ENCODE measurements around the gene GOLGB1. TPM values are rescaled to one million over a fixed set of nuclear protein-coding genes. Genes with fewer than 3 reads are reported as not detected.

The GOLGB1 gene
- polyA plus RNA-seq, 1 donor from 2014 or later = 30.2 TPM

DNA sequence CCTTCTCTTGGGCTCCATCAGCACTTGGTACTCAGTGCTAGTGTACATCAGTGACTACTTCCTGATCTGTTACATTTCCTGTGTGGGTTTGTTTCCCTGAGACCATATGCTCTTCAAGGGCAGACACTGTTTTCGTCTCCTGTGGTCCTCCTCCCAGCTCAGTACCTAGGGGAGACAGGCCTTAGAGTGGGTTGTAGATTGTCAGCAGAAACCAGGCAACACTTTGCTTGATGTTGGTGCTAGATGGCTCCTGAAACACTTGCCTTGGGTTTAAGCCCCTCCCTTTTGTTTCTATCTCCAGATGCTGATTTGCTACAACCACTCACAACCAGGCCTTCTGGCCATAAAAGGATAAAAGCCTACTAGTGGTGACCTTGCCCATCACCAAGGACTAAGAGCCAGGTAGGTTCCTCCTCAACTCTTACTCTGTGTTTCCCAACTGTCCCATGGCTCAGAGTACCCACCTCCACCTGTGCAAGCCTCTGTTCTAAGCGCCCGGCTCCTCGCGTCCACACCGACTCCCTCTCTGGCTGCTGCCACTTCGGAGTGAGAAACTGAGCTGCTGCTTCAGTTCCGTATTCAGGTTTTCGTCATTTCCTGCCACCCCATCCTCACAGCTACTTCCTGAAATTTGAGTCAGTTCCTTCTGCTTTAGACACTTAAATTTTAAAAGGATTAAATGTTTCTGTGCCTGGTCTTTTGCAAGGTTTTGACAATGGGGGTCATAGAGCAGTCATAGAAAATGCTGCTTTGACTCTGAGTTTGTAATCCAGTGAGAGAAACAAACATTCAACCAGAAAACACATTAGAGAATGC lies 89.0 kb downstream of the GOLGB1 start, which contains the start of gene HCLS1:
Gene HCLS1, minus strand, starts transcription at position 548 of the 816 bp plus-strand sequence. CDS start 2,556 bp downstream, outside the sequence.
- no peaks in the 10 kb centered on the region for H3K9me2 ChIP-seq (ENCODE audit: insufficient read depth, low read length)
- H3K27ac ChIP-seq (ENCODE audit: low read length) = no peak within 1 kb of the TSS
- no peak within 1 kb of the TSS for H3K9ac ChIP-seq (ENCODE audit: low read length)
- peaks cover 16% of the 10 kb centered on the region for H3K36me3 ChIP-seq (ENCODE audit: insufficient read depth, low read length)
- H4K20me1 ChIP-seq (ENCODE audit: insufficient read depth) = no peaks in the 10 kb centered on the region
- H3F3A ChIP-seq (ENCODE audit: insufficient read depth, low read length, poor library complexity, severe bottlenecking) = no peaks in the 10 kb centered on the region
- H3K27me3 ChIP-seq (ENCODE audit: insufficient read depth, low read depth, low read length) = no peaks in the 10 kb centered on the region
- H2AFZ ChIP-seq (ENCODE audit: low read depth, low read length) = no peak within 1 kb of the TSS
- H3K79me2 ChIP-seq (replicated peaks; ENCODE audit: insufficient read depth, low read length) = no peaks in the 10 kb centered on the region
- H3K4me2 ChIP-seq (ENCODE audit: low read length) = no peak within 1 kb of the TSS
- no peaks in the 10 kb centered on the region for H3K9me3 ChIP-seq (ENCODE audit: low read length)
- H3K4me3 ChIP-seq (ENCODE audit: low read length) = no peak within 1 kb of the TSS
- no peak for TF ChIP-seq POLR2AphosphoS5 (IDR thresholded peaks at IDR 0.05)
- TF ChIP-seq SMC3 (conservative IDR thresholded peaks at IDR 0.05; ENCODE audit: poor library complexity) = no peak
- TF ChIP-seq, protein P1, sequence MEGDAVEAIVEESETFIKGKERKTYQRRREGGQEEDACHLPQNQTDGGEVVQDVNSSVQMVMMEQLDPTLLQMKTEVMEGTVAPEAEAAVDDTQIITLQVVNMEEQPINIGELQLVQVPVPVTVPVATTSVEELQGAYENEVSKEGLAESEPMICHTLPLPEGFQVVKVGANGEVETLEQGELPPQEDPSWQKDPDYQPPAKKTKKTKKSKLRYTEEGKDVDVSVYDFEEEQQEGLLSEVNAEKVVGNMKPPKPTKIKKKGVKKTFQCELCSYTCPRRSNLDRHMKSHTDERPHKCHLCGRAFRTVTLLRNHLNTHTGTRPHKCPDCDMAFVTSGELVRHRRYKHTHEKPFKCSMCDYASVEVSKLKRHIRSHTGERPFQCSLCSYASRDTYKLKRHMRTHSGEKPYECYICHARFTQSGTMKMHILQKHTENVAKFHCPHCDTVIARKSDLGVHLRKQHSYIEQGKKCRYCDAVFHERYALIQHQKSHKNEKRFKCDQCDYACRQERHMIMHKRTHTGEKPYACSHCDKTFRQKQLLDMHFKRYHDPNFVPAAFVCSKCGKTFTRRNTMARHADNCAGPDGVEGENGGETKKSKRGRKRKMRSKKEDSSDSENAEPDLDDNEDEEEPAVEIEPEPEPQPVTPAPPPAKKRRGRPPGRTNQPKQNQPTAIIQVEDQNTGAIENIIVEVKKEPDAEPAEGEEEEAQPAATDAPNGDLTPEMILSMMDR (IDR thresholded peaks at IDR 0.05; ENCODE audit: poor library complexity, severe bottlenecking) = no peak
- no peak for TF ChIP-seq TAF1 (IDR thresholded peaks at IDR 0.05; ENCODE audit: low read depth)

GRCh38 chr3:121659586-121659985 lies 90.0 kb downstream of the GOLGB1 start:
- H3K4me3 ChIP-seq (ENCODE audit: low read length) = no peak overlapping the region
- H3K27me3 ChIP-seq (ENCODE audit: insufficient read depth, low read depth, low read length) = no peaks in the 10 kb centered on the region
- H3K4me2 ChIP-seq (ENCODE audit: low read length) = no peak overlapping the region
- H3F3A ChIP-seq (ENCODE audit: insufficient read depth, low read length, poor library complexity, severe bottlenecking) = no peaks in the 10 kb centered on the region
- TF ChIP-seq, protein P1 (IDR thresholded peaks at IDR 0.05; ENCODE audit: poor library complexity, severe bottlenecking) = no peak
- no peak for TF ChIP-seq MXI1 (conservative IDR thresholded peaks at IDR 0.05; ENCODE audit: poor library complexity, severe bottlenecking)
- TF ChIP-seq SMC3 (conservative IDR thresholded peaks at IDR 0.05; ENCODE audit: poor library complexity) = no peak
- H3K9me2 ChIP-seq (ENCODE audit: insufficient read depth, low read length) = no peaks in the 10 kb centered on the region
- H3K79me2 ChIP-seq (replicated peaks; ENCODE audit: insufficient read depth, low read length) = no peaks in the 10 kb centered on the region
- no peak overlapping the region for H2AFZ ChIP-seq (ENCODE audit: low read depth, low read length)
- H4K20me1 ChIP-seq (ENCODE audit: insufficient read depth) = no peaks in the 10 kb centered on the region
- peaks cover 12% of the 10 kb centered on the region for H3K36me3 ChIP-seq (ENCODE audit: insufficient read depth, low read length)
- no peaks in the 10 kb centered on the region for H3K9me3 ChIP-seq (ENCODE audit: low read length)
- H3K9ac ChIP-seq (ENCODE audit: low read length) = no peak overlapping the region
- H3K27ac ChIP-seq (ENCODE audit: low read length) = no peak overlapping the region

GRCh38 chr3:121658716-121659435 lies 90.7 kb downstream of the GOLGB1 start:
- Histone ChIP-seq H3F3A (ENCODE audit: insufficient read depth, low read length, poor library complexity, severe bottlenecking) (no peaks in the 10 kb centered on the region), H3K27ac (ENCODE audit: low read length) (no peak overlapping the region), H3K36me3 (ENCODE audit: insufficient read depth, low read length) (peaks cover 7% of the 10 kb centered on the region), H3K9ac (ENCODE audit: low read length) (no peak overlapping the region), H2AFZ (ENCODE audit: low read depth, low read length) (no peak overlapping the region), H3K9me2 (ENCODE audit: insufficient read depth, low read length) (no peaks in the 10 kb centered on the region), H3K79me2 (replicated peaks; ENCODE audit: insufficient read depth, low read length) (no peaks in the 10 kb centered on the region), H3K4me3 (ENCODE audit: low read length) (no peak overlapping the region), H3K9me3 (ENCODE audit: low read length) (no peaks in the 10 kb centered on the region), H3K27me3 (ENCODE audit: insufficient read depth, low read depth, low read length) (no peaks in the 10 kb centered on the region), H4K20me1 (ENCODE audit: insufficient read depth) (no peaks in the 10 kb centered on the region), H3K4me2 (ENCODE audit: low read length) (no peak overlapping the region)
- no peak for TF ChIP-seq RAD21 (conservative IDR thresholded peaks at IDR 0.05)
- TF ChIP-seq, protein P2, sequence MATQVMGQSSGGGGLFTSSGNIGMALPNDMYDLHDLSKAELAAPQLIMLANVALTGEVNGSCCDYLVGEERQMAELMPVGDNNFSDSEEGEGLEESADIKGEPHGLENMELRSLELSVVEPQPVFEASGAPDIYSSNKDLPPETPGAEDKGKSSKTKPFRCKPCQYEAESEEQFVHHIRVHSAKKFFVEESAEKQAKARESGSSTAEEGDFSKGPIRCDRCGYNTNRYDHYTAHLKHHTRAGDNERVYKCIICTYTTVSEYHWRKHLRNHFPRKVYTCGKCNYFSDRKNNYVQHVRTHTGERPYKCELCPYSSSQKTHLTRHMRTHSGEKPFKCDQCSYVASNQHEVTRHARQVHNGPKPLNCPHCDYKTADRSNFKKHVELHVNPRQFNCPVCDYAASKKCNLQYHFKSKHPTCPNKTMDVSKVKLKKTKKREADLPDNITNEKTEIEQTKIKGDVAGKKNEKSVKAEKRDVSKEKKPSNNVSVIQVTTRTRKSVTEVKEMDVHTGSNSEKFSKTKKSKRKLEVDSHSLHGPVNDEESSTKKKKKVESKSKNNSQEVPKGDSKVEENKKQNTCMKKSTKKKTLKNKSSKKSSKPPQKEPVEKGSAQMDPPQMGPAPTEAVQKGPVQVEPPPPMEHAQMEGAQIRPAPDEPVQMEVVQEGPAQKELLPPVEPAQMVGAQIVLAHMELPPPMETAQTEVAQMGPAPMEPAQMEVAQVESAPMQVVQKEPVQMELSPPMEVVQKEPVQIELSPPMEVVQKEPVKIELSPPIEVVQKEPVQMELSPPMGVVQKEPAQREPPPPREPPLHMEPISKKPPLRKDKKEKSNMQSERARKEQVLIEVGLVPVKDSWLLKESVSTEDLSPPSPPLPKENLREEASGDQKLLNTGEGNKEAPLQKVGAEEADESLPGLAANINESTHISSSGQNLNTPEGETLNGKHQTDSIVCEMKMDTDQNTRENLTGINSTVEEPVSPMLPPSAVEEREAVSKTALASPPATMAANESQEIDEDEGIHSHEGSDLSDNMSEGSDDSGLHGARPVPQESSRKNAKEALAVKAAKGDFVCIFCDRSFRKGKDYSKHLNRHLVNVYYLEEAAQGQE (IDR thresholded peaks at IDR 0.05; ENCODE audit: borderline replicate concordance) = no peak
- TF ChIP-seq TAF1 (IDR thresholded peaks at IDR 0.05; ENCODE audit: low read depth) = no peak
- TF ChIP-seq, protein P1 (IDR thresholded peaks at IDR 0.05; ENCODE audit: poor library complexity, severe bottlenecking) = no peak
- TF ChIP-seq EP300 (conservative IDR thresholded peaks at IDR 0.05; ENCODE audit: poor library complexity, severe bottlenecking) = no peak
- TF ChIP-seq POLR2AphosphoS5 (IDR thresholded peaks at IDR 0.05) = no peak
